Epithelial cell of esophagus (primary cell): ENCODE data around the gene CFAP74.

Experiments used
- DNase-seq: peaks from one replicate; pipeline ENCODE4 v3.0.0; 2010; ENCODE audit warnings: low read depth
- H3K4me3 ChIP-seq: 2 replicates; pipeline ENCODE4 v1.5.1; 2011; ENCODE audit warnings: mild to moderate bottlenecking, low read length, control low read depth
- CTCF ChIP-seq: IDR thresholded peaks from 2 replicates; pipeline ENCODE4 v1.5.1; 2011; ENCODE audit warnings: low read depth, mild to moderate bottlenecking, low read length, control low read depth, inconsistent platforms; ENCODE audit not compliant: insufficient read depth; ENCODE audit errors: missing control alignments

CFAP74 gene

DNA sequence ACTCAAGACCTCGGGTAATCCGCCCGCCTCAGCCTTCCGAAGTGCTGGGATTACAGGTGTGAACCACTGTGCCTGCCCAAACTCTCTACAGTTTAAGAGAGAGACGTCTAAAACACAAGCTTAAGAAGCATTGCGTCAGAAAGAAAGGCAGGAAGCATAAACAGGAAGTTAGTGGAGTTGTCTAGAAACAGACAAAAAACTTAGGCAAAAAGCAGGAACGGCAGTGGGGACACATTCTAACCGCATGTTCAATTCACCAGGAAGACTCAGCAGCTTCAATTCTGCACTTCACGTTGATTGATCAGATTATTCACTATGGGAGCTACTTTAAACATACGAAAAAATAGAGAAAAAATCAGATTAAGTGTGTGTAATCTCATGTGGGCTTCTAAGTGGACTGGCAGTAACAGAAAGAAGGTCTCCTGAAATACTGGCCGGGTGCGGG is 7.4 kb downstream of the CFAP74 start:
- no peak for TF ChIP-seq CTCF
- H3K4me3 ChIP-seq: no peak overlapping the region
- DNase-seq: no peak

GRCh38 chr1:1994536-1994935 is 9.1 kb downstream of the CFAP74 start:
- DNase-seq: no peak
- no peak overlapping the region for H3K4me3 ChIP-seq
- no peak for TF ChIP-seq CTCF

GRCh38 chr1:1990222-1990621 is 13.4 kb downstream of the CFAP74 start:
- no peak for TF ChIP-seq CTCF
- no peak overlapping the region for H3K4me3 ChIP-seq
- no peak for DNase-seq

- H3K4me3 ChIP-seq: no peak overlapping the region
- DNase-seq: no peak
- TF ChIP-seq CTCF: no peak
Observed at GRCh38 chr1:1989789-1990188, 13.8 kb downstream of the CFAP74 start.

- no peak for DNase-seq
- H3K4me3 ChIP-seq: no peak overlapping the region
- TF ChIP-seq CTCF: no peak
Observed at GRCh38 chr1:1989102-1989542, 14.5 kb downstream of the CFAP74 start.

DNA sequence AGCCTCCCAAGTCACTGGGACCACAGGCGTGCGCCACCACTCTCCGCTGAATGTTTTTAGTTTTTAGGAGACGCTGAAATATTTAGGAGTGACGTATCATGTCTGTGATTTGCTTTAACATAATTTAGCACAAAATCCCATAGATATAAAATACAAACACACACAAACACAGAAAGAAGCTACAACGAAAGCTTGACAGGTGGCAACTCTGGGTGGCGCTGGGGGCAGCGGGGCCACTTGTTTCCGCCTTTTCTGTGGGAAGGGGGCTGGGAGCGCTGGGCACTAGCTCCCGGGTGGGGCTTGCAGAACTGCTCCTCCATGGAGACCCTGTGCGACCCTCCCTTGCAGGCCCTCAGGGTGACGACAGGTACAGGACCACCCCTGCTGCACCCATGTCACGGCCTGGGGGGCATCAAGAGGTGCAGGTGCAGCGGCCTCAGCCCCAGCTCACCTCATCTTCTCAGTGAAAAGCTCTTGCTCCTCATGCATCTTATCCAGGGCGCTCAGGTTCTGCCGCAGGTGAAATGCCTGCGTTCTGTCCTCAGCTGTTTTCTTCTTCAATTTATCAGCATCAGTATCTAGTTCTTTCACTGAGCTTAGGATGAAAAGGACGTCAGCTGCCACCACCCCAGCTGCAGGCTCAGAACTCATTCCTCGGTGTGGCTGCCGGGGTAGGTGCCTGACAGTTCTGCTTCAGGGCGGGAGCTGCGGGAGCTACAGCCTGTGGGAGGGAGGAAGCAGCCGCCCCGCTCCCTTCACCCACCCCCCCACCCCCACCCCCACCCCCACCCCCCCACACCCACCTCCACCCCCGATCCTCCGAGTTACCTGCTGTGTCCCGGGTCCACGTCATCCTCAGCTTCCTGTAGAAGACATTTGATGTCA is 15.3 kb downstream of the CFAP74 start:
- no peak overlapping the region for H3K4me3 ChIP-seq
- no peak for TF ChIP-seq CTCF
- DNase-seq: no peak

GRCh38 chr1:1987142-1987510 is 16.5 kb downstream of the CFAP74 start:
- TF ChIP-seq CTCF: no peak
- H3K4me3 ChIP-seq: no peak overlapping the region
- no peak for DNase-seq
